GM19238 (cell line): ENCODE measurements around the gene GASK1B.

ENCODE experiments used
- DNase-seq: peaks from one replicate; pipeline ENCODE4 v3.0.0; 2011; ENCODE audit warnings: low spot score; ENCODE audit not compliant: insufficient read length

Gene GASK1B

GRCh38 chr4:158146736-158147135 lies 26.1 kb downstream of the GASK1B start:
- DNase-seq: no peak

- DNase-seq: no peak
Measured at GRCh38 chr4:158139086-158139485, 33.7 kb downstream of the GASK1B start.

GRCh38 chr4:158134222-158134621 lies 38.6 kb downstream of the GASK1B start:
- no peak for DNase-seq

- DNase-seq: no peak
Measured at GRCh38 chr4:158133551-158133950, 39.3 kb downstream of the GASK1B start.

- no peak for DNase-seq
Measured at GRCh38 chr4:158131027-158131426, 41.8 kb downstream of the GASK1B start.

GRCh38 chr4:158130204-158130603 lies 42.6 kb downstream of the GASK1B start:
- DNase-seq: no peak

GRCh38 chr4:158129694-158130093 lies 43.1 kb downstream of the GASK1B start:
- DNase-seq: no peak

- no peak for DNase-seq
Measured at GRCh38 chr4:158128540-158128939, 44.3 kb downstream of the GASK1B start.

GRCh38 chr4:158125310-158125709 lies 47.5 kb downstream of the GASK1B start:
- DNase-seq: no peak
